NB4 (cell line): ENCODE data around the gene FBN1.

ENCODE experiments used
- POLR2A ChIP-seq: IDR thresholded peaks from 2 replicates; pipeline ENCODE4 v1.6.1; 2011; ENCODE audit warnings: mild to moderate bottlenecking; ENCODE audit not compliant: insufficient read length; ENCODE audit errors: extremely low read depth
- TF ChIP-seq, protein P1 (sequence below): IDR thresholded peaks from one replicate; pipeline ENCODE4 v1.5.1; 2012; ENCODE audit warnings: low read depth, low read length
- TF ChIP-seq, protein P2 (sequence below): IDR thresholded peaks from 2 replicates; pipeline ENCODE4 v1.6.1; 2011; ENCODE audit warnings: low read depth, low read length

DNA sequence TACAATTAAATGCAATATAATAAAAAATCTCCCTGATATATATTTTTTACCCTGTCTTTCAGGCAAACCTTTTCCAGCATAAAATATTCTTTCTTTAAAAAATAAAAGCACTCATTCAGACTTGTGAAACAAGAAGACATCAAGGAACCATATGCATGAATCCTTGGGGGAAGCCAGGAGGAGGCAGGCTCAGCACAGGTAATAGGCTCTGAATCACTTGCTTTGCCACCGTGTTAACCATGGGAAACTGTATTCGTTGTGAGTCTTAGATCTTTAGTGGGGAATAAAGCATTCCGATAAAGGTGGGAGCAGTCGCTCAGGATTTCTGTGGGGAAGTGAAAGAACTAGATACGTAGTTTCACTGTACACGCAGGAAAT, 42.4 kb downstream of the FBN1 start:
- TF ChIP-seq, protein P1, sequence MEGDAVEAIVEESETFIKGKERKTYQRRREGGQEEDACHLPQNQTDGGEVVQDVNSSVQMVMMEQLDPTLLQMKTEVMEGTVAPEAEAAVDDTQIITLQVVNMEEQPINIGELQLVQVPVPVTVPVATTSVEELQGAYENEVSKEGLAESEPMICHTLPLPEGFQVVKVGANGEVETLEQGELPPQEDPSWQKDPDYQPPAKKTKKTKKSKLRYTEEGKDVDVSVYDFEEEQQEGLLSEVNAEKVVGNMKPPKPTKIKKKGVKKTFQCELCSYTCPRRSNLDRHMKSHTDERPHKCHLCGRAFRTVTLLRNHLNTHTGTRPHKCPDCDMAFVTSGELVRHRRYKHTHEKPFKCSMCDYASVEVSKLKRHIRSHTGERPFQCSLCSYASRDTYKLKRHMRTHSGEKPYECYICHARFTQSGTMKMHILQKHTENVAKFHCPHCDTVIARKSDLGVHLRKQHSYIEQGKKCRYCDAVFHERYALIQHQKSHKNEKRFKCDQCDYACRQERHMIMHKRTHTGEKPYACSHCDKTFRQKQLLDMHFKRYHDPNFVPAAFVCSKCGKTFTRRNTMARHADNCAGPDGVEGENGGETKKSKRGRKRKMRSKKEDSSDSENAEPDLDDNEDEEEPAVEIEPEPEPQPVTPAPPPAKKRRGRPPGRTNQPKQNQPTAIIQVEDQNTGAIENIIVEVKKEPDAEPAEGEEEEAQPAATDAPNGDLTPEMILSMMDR = no peak
- TF ChIP-seq POLR2A = no peak
- TF ChIP-seq, protein P2, sequence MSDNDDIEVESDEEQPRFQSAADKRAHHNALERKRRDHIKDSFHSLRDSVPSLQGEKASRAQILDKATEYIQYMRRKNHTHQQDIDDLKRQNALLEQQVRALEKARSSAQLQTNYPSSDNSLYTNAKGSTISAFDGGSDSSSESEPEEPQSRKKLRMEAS = no peak
